Stimulated activated naive CD8-positive, alpha-beta T cell treated with anti-CD3 and anti-CD28 coated beads, Interleukin-15, Interleukin-2, amounts not matched to agents 100 ng/mL and 50 ng/mL, for 24 hours (primary cell): ENCODE data around the gene DRD1.

Source experiments
- H3K27ac Mint-ChIP-seq: one replicate; pipeline ENCODE4 v1.8.0; 2021; ENCODE audit warnings: mild to moderate bottlenecking, mixed read lengths
- H3K27me3 Mint-ChIP-seq: one replicate; pipeline ENCODE4 v1.8.0; 2021; ENCODE audit warnings: mixed read lengths
- H3K36me3 Mint-ChIP-seq: one replicate; pipeline ENCODE4 v1.8.0; 2021; ENCODE audit warnings: low read depth, mixed read lengths
- H3K4me1 Mint-ChIP-seq: one replicate; pipeline ENCODE4 v1.8.0; 2021; ENCODE audit warnings: low read depth, mixed read lengths
- H3K4me3 Mint-ChIP-seq: one replicate; pipeline ENCODE4 v1.8.0; 2021; ENCODE audit warnings: mild to moderate bottlenecking, mixed read lengths
- H3K9me3 Mint-ChIP-seq: one replicate; pipeline ENCODE4 v1.8.0; 2021; ENCODE audit warnings: mixed read lengths

DRD1 gene

DNA sequence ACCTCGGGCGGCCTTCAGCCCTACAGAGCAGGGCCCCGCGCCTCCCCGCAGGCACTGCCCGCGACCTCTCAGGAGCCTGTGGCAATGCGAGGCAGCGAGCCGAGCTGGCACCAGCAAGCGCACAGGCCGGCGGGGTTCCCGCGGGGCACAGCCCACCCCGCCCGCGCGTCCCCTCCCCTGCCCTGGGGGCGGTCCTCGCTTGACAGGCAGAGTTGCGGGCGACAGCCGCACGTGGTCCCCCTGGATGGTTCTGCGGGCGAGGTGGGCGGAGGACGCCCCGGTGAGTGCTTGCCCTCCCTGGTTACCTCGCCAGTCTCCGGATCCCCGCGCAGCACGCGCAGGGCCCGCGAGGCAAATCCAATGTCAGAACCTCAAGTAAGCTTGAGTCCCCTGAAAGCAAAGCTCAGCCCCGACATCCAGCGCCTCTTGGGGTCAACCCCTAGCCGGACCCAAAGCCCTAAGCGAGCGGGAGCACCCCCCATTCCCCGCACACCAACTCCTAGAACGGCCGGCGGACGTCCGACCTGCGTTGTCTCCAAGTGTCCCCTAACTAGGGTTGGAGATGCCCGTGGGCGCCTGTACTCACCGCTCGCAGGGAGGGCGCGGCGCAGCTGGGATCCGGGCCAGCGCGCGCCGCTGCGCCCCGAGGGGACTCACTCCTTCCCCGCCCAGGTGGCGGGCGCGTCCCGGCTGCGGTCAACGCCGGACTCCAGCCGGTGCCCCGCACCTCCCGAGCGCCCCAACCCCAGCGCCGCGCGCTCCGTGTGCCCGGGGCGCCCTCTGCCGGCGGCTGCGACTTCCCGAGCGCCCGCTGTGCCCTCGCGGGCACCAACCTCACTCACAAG lies at the start of gene DRD1:
Gene DRD1, minus strand, starts transcription at position 123 of the 845 bp plus-strand sequence. CDS start 1,083 bp downstream, outside the sequence.
- Mint-ChIP-seq H3K27me3 (peaks cover 75% of the 10 kb centered on the region), H3K9me3 (no peaks in the 10 kb centered on the region), H3K27ac (no peak within 1 kb of the TSS), H3K4me1 (peaks cover 5% of the 10 kb centered on the region), H3K4me3 (peak within 1 kb of the TSS; percentile 58), H3K36me3 (no peaks in the 10 kb centered on the region)

DNA sequence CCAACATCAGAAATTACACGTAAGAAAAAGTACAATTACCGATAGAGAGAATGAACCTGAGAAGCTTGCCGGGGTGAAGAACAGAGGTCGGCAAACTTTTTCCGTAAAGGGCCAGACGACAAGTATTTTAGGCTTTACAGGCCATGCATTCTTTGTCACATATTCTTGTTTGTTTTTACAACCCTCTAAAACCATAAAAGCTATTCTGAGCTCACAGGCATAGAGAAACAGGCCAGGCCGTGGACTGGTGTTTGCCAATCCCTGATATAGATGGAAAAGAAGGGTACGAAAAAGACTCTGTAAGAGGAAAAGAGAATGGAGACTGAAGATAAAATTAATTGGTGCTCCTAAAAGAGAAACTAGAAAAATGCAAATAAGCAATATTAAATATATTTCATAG lies 49.7 kb upstream of the DRD1 start:
- H3K4me1 Mint-ChIP-seq = peaks cover 70% of the 10 kb centered on the region
- peak overlapping the region; percentile 64 for H3K27ac Mint-ChIP-seq
- peaks cover 74% of the 10 kb centered on the region for H3K36me3 Mint-ChIP-seq
- H3K4me3 Mint-ChIP-seq = no peak overlapping the region
- H3K27me3 Mint-ChIP-seq = no peaks in the 10 kb centered on the region
- H3K9me3 Mint-ChIP-seq = no peaks in the 10 kb centered on the region

DNA sequence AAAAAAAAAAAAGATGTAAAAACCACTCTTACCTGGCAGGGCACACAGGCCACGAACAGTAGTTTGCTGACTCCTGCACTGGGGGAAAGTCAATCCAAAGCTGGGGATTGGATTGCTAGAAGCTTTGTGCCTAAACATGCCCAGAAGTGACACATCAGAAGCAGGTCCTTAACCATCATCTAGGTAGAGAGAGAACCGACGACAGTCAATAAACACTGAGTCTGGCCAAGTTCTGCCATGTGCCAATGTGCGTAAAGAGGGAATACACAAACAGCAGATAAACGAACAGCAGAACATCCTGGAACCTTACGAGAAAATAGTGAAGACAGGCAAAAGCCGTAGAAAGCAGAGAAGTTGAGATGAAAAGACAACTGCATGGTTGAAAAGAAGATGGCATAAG lies 49.3 kb upstream of the DRD1 start:
- Mint-ChIP-seq H3K27ac (peak overlapping the region; percentile 64), H3K4me3 (no peak overlapping the region), H3K4me1 (peaks cover 74% of the 10 kb centered on the region), H3K27me3 (no peaks in the 10 kb centered on the region), H3K9me3 (no peaks in the 10 kb centered on the region), H3K36me3 (peaks cover 75% of the 10 kb centered on the region)

DNA sequence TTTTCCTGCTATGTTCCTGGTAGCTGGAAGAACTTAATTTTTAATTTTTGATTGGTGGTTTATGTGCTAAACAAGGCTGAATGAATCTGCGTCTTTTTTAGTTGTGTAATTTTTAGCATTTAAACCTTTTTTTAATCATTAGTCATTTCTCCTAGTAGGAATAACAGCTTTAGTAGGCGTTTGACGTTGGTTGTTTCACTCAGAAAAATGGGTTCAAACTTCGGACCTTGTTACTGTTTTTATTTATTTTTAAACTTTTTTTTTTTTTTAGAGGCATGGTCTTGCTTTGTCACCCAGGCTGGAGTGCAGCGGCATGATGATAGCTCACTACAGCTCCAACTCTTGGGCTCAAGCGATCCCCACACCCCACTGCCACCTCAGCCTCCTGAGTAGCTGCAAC lies 47.2 kb upstream of the DRD1 start:
- H3K36me3 Mint-ChIP-seq = peaks cover 80% of the 10 kb centered on the region
- peaks cover 78% of the 10 kb centered on the region for H3K4me1 Mint-ChIP-seq
- no peak overlapping the region for H3K27ac Mint-ChIP-seq
- H3K27me3 Mint-ChIP-seq = no peaks in the 10 kb centered on the region
- H3K9me3 Mint-ChIP-seq = no peaks in the 10 kb centered on the region
- H3K4me3 Mint-ChIP-seq = no peak overlapping the region

DNA sequence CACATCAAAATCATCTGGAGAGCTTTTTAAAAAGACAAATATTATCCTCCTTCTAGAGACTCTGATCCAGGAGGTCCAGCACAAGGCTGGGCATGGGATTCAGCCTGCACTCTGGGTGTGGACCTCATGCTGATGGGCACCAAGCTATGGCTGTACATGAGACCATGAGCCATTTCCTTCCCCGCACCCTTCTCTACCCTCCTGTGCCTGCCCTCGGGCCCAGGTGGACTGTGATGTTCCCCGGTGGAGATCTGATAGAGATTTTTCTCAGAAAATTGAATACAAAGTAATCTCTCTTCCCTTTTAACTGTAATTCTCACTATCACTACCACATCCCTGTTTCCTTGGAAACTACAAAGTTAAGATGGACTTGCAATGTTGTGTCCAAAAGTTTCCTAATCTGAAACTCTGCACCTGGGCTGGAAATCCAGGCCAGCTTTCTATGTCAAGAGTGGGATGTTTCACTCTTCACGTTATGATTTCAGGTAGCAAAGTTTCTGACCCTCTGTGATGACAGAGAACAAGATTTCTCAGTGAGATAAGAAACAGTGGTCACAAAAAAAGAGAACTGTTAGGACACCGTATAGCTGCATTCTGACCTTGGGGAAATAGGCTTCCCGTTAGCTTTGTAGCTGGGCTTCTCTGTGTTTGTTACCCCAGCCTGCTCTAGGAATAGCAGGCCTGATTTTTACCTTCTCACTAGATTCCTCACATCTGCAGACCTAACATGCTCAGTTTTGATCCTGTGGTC lies 45.9 kb upstream of the DRD1 start:
- Mint-ChIP-seq H3K27ac (peak overlapping the region; percentile 47), H3K27me3 (no peaks in the 10 kb centered on the region), H3K9me3 (no peaks in the 10 kb centered on the region), H3K4me3 (no peak overlapping the region), H3K36me3 (peaks cover 88% of the 10 kb centered on the region), H3K4me1 (peaks cover 85% of the 10 kb centered on the region)

DNA sequence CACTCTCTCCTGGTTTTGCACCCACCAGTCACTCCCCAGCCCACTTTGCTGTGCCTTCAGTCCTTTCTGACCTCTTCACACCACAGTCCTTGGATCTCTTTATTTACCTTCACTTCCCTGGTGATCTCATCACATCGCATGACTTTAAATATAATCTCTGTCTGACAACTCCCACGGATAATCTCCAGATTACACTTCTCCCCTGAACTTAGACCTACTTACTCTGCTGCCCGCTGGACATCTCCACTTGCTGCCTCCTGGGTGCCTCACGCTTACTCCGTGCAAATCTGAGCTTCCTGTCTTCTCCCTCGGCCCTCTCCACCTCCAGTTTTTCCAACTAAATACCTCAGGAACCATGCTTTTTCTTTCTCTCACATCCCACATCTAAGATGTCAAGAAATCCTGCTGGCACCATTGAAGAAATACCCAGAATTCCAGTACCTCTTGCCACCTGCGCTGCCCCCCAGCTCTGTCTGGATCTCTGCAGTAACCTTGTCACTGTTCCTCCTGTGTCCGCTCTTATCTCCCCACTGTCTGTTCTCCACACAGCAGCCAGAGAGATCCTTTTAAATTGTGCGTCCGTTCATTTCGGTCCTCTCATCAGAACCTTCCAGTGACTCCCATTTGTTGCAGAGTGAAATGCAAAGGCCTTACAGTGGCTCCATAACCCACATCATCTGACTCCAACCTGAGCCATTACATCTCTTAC lies 43.7 kb upstream of the DRD1 start:
- no peaks in the 10 kb centered on the region for H3K9me3 Mint-ChIP-seq
- H3K4me1 Mint-ChIP-seq = peaks cover 87% of the 10 kb centered on the region
- no peak overlapping the region for H3K4me3 Mint-ChIP-seq
- H3K27ac Mint-ChIP-seq = peak overlapping the region; percentile 60
- H3K27me3 Mint-ChIP-seq = no peaks in the 10 kb centered on the region
- peaks cover 91% of the 10 kb centered on the region for H3K36me3 Mint-ChIP-seq

DNA sequence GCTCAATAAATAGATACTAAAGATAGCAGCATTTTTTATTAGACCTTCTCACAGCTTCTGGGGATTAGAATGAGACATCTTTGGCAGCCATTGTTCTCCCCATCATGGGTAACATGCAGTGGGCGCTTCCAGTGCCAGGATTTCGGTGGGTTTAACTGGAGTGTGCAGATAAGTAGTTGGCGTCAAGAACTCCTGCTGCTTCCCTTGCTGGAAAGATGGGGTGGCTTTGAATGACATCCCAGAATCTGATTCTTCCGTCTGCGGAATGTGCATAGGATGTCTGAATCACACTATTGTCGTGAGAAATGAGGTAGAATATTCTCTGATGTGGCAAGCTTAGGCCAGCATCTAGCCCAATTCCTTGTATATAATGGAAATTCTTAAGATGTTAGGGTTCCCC lies 41.6 kb upstream of the DRD1 start:
- Mint-ChIP-seq H3K9me3 (no peaks in the 10 kb centered on the region), H3K27me3 (no peaks in the 10 kb centered on the region), H3K36me3 (peaks cover 96% of the 10 kb centered on the region), H3K4me3 (peak overlapping the region; percentile 40), H3K4me1 (peaks cover 95% of the 10 kb centered on the region), H3K27ac (peak overlapping the region; percentile 59)

DNA sequence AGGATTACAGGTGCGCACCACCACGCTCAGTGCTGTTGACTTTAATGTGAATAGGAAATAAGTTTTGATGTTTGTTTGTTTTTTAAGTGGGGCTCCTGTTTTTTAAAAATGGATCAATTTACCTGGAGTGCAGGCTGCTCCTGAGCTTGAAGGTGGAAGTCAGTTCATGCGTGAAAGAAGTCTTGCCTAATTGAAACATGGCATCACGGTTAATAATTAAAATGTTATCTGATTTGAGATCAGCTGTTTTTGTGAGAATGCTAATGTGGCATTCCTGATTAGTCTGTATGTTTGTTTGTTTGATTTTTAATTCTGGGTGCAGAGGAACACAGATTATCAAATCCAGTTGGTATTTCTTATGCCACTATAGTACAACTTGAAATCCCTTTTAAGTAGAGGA lies 40.8 kb upstream of the DRD1 start:
- H3K27ac Mint-ChIP-seq = peak overlapping the region; percentile 43

DNA sequence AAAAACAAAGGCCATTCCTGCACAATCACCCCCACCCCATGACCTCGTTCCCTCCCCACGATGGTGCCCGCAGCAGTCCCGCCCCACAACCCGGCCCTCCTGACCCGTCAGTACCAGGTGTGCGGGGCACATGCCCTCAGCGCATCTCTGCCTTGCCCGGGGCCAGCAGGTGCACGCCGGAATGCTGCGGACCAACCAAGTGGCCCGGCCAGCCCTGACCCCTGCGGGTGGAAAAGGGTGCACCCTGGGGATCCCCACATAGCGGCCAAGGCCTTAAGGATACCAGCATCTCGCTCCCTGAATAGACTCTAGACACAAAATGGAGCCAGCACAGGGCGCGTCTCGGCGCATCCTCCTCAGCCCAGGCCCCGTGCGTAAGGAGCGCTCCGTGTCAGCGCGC lies 40.3 kb upstream of the DRD1 start:
- H3K27ac Mint-ChIP-seq = peak overlapping the region; percentile 81
- peaks cover 96% of the 10 kb centered on the region for H3K36me3 Mint-ChIP-seq
- peaks cover 88% of the 10 kb centered on the region for H3K4me1 Mint-ChIP-seq
- no peaks in the 10 kb centered on the region for H3K9me3 Mint-ChIP-seq
- H3K27me3 Mint-ChIP-seq = no peaks in the 10 kb centered on the region
- H3K4me3 Mint-ChIP-seq = peak overlapping the region; percentile 27

More for the DNA sequence above, 40.8 kb upstream of the DRD1 start:
- Mint-ChIP-seq H3K36me3 (peaks cover 96% of the 10 kb centered on the region), H3K27me3 (no peaks in the 10 kb centered on the region), H3K4me1 (peaks cover 92% of the 10 kb centered on the region), H3K9me3 (no peaks in the 10 kb centered on the region), H3K4me3 (peak overlapping the region; percentile 27)

DNA sequence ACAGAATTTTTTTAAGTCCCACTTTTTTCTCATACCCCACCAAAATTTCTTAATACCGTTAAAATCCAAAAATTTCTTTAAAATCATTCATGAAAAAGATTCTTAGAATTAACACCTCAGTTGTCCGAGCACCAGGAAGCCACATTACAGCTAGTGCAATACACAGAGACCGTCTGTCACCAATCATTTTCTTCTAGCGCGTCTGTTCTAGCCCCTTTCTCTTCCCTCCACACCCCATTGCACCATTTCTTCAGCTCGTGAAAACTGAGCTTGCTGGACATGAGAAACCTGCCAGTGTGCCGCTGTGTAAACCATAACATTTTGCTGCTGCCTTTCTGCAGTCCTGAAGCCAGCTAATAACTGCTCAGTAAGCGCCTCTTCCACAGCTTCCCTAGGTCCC lies 39.4 kb upstream of the DRD1 start:
- Mint-ChIP-seq H3K36me3 (peaks cover 91% of the 10 kb centered on the region), H3K27me3 (no peaks in the 10 kb centered on the region), H3K4me1 (peaks cover 82% of the 10 kb centered on the region), H3K4me3 (peak overlapping the region; percentile 96), H3K9me3 (no peaks in the 10 kb centered on the region), H3K27ac (peak overlapping the region; percentile 81)

DNA sequence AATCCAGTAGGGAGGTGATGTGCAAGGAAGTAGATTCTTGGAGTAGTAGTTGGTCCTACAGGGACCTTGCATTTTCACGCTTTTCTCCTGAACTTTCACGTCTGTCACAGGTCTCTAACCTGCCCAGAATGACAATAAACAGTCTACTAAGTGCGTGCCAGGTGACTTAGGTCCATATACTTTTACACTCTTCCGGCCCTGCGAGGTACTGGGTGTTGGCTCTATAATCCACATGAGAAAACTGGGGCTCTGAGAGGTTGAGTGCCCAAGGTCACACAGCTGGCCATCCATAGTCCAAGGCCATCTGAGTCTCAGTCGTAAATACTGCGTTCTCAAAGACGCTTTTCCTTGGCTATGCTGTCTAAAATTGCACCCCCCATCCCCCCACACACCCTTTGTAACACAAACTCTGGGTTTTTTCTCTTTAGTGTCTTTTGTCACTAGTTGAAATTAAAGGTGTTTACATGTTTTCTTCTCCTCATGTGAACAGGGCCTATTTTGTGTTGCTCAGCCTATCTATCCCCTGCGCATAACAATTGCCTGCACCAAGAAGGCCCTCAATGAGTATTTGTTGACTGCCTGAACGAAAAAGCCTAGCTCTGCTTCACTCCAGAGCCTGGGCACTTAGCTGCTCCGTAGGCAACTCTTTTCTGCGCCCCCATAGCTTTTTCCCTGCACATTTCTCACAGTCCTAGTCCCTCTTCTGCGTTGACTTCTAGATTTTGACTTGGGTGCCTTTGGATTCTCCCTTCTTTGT lies 35.3 kb upstream of the DRD1 start:
- Mint-ChIP-seq H3K27ac (peak overlapping the region; percentile 97), H3K36me3 (peaks cover 53% of the 10 kb centered on the region), H3K27me3 (peaks cover 8% of the 10 kb centered on the region), H3K9me3 (no peaks in the 10 kb centered on the region), H3K4me1 (peaks cover 64% of the 10 kb centered on the region), H3K4me3 (peak overlapping the region; percentile 96)

DNA sequence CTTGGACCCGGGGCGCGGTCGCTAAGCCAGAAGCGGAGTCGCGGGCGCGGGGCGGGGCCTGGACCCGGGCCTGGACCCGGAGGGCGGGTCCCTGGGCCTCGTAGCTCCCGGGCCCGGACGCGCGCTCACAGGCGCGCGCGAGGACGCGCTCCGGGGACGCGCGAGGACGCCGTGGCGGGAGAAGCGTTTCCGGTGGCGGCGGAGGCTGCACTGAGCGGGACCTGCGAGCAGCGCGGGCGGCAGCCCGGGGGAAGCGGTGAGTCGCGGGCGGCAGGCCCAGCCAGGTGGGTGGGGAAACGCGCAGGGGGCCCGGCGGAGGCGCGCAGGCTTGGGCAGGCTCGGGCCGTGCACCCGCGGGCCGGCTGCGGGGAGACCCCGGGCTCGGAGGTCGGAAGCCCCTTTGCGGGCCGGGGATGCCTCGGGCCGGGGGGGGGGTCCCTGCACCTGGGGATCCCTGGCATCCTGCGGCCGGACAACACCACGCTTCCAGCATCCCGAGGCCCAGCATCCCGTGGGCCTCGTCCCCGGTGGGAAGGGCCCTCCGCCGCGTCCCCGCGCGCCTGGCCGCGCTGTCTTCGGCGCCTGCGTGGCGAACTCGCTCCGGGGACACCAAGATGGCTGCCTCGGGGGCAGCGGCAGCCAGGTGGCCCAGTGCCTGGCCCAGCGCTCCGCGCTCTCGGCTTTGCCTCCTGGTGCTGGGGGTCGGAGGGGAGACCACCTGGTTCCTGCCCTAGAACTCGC lies 34.6 kb upstream of the DRD1 start, which contains the start of gene SFXN1:
Gene SFXN1, plus strand, starts transcription at position 177 of the 741 bp plus-strand sequence. CDS start 13,544 bp downstream, outside the sequence.
- H3K27ac Mint-ChIP-seq = peak within 1 kb of the TSS; percentile 97
- H3K27me3 Mint-ChIP-seq = peaks cover 12% of the 10 kb centered on the region
- peaks cover 46% of the 10 kb centered on the region for H3K36me3 Mint-ChIP-seq
- H3K9me3 Mint-ChIP-seq = no peaks in the 10 kb centered on the region
- peak within 1 kb of the TSS; percentile 96 for H3K4me3 Mint-ChIP-seq
- peaks cover 57% of the 10 kb centered on the region for H3K4me1 Mint-ChIP-seq

DNA sequence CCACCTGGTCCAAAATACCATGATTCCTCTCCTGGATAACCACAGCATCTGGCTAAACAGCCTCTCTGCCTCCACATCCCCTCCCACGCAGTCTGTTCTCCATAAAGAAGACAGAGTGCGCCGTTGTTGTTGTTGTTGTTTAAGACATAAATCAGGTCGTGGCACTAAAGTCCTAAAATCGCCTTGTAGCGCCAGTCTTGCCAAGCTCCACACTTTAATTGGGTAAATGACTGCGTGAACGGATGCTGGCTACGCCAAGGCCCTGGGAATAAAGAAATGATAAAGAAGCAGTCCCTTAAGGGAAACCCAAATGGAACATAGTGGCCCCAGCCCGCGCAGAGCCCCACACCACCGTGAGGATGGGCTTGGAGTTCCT lies 34.0 kb upstream of the DRD1 start:
- H3K4me3 Mint-ChIP-seq = peak overlapping the region; percentile 84
- H3K9me3 Mint-ChIP-seq = no peaks in the 10 kb centered on the region
- peaks cover 12% of the 10 kb centered on the region for H3K27me3 Mint-ChIP-seq
- peaks cover 51% of the 10 kb centered on the region for H3K4me1 Mint-ChIP-seq
- H3K27ac Mint-ChIP-seq = peak overlapping the region; percentile 69
- peaks cover 40% of the 10 kb centered on the region for H3K36me3 Mint-ChIP-seq

DNA sequence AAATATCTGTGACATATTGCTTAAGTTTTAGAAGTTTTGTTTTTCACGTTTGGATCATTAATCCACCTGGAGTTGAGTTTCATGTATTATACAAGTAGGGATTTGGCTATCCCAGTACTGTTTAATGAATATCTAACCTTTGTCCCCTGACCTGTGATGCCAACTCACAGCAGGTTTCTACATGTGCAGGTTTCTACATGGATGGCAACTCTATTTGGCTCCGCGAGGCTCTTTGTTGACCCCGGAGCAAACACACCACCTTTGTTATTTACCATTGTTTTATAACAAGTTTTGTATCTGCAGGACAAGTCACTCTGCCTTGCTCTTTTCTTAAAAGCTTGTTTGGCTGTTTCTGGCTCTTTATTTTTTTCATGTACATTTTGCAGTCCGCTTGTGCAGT lies 33.5 kb upstream of the DRD1 start:
- Mint-ChIP-seq H3K27me3 (peaks cover 12% of the 10 kb centered on the region), H3K9me3 (no peaks in the 10 kb centered on the region), H3K4me1 (peaks cover 51% of the 10 kb centered on the region), H3K27ac (no peak overlapping the region), H3K36me3 (peaks cover 34% of the 10 kb centered on the region), H3K4me3 (peak overlapping the region; percentile 84)
